GM19467 (cell line): ENCODE data around the gene DMBT1.
"Not testable (repeated sequence)": the region's sequence is repeated elsewhere in the genome, so short reads cannot be mapped to it uniquely, and the experiment has no call there.

ENCODE experiments used
- ATAC-seq: cut with Tn5 transposase; IDR thresholded peaks from one replicate; pipeline ENCODE4 v1.9.1; 2021; ENCODE audit warnings: mild to moderate bottlenecking, moderate library complexity; ENCODE audit not compliant: unreplicated experiment

DMBT1 gene

GRCh38 chr10:122577311-122577885 is 16.8 kb downstream of the DMBT1 start:
- ATAC-seq, result no peak

GRCh38 chr10:122586070-122586469 is 25.5 kb downstream of the DMBT1 start:
- not testable (repeated sequence) for ATAC-seq

GRCh38 chr10:122587098-122587760 is 26.7 kb downstream of the DMBT1 start:
- no peak for ATAC-seq

- ATAC-seq, result no peak
Measured at GRCh38 chr10:122588381-122588780, 27.8 kb downstream of the DMBT1 start.

GRCh38 chr10:122590153-122590552 is 29.6 kb downstream of the DMBT1 start:
- no peak for ATAC-seq

GRCh38 chr10:122591736-122592135 is 31.2 kb downstream of the DMBT1 start:
- no peak for ATAC-seq

- ATAC-seq, result no peak
Measured at GRCh38 chr10:122592161-122592560, 31.6 kb downstream of the DMBT1 start.

GRCh38 chr10:122617476-122618270 is 57.1 kb downstream of the DMBT1 start:
- ATAC-seq, result no peak

- no peak for ATAC-seq
Measured at GRCh38 chr10:122618461-122619165, 58.1 kb downstream of the DMBT1 start.

- not testable (repeated sequence) for ATAC-seq
Measured at GRCh38 chr10:122620961-122621360, 60.4 kb downstream of the DMBT1 start.

GRCh38 chr10:122624546-122624945 is 64.0 kb downstream of the DMBT1 start:
- ATAC-seq, result no peak

GRCh38 chr10:122630526-122630925 is 70.0 kb downstream of the DMBT1 start:
- no peak for ATAC-seq

- ATAC-seq, result no peak
Measured at GRCh38 chr10:122632031-122632430, 71.5 kb downstream of the DMBT1 start.

- ATAC-seq, result no peak
Measured at GRCh38 chr10:122632576-122632975, 72.0 kb downstream of the DMBT1 start.

- ATAC-seq, result no peak
Measured at GRCh38 chr10:122636953-122637352, 76.4 kb downstream of the DMBT1 start.

GRCh38 chr10:122637376-122637775 is 76.8 kb downstream of the DMBT1 start:
- ATAC-seq, result no peak

GRCh38 chr10:122638106-122638505 is 77.6 kb downstream of the DMBT1 start:
- ATAC-seq, result no peak

GRCh38 chr10:122639801-122640200 is 79.2 kb downstream of the DMBT1 start:
- no peak for ATAC-seq

- ATAC-seq, result no peak
Measured at GRCh38 chr10:122640921-122641320, 80.4 kb downstream of the DMBT1 start.

- ATAC-seq, result no peak
Measured at GRCh38 chr10:122642726-122643605, 82.4 kb downstream of the DMBT1 start.
